RKO (cell line): ENCODE measurements around the gene STRIP2.
"Not testable (repeated sequence)": the region's sequence is repeated elsewhere in the genome, so short reads cannot be mapped to it uniquely, and the experiment has no call there.

Experiments used
- DNase-seq: peaks from one replicate; pipeline ENCODE4 v3.0.0-alpha.2; 2016; ENCODE audit warnings: low spot score

STRIP2 gene, protein sequence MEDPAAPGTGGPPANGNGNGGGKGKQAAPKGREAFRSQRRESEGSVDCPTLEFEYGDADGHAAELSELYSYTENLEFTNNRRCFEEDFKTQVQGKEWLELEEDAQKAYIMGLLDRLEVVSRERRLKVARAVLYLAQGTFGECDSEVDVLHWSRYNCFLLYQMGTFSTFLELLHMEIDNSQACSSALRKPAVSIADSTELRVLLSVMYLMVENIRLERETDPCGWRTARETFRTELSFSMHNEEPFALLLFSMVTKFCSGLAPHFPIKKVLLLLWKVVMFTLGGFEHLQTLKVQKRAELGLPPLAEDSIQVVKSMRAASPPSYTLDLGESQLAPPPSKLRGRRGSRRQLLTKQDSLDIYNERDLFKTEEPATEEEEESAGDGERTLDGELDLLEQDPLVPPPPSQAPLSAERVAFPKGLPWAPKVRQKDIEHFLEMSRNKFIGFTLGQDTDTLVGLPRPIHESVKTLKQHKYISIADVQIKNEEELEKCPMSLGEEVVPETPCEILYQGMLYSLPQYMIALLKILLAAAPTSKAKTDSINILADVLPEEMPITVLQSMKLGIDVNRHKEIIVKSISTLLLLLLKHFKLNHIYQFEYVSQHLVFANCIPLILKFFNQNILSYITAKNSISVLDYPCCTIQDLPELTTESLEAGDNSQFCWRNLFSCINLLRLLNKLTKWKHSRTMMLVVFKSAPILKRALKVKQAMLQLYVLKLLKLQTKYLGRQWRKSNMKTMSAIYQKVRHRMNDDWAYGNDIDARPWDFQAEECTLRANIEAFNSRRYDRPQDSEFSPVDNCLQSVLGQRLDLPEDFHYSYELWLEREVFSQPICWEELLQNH

DNA sequence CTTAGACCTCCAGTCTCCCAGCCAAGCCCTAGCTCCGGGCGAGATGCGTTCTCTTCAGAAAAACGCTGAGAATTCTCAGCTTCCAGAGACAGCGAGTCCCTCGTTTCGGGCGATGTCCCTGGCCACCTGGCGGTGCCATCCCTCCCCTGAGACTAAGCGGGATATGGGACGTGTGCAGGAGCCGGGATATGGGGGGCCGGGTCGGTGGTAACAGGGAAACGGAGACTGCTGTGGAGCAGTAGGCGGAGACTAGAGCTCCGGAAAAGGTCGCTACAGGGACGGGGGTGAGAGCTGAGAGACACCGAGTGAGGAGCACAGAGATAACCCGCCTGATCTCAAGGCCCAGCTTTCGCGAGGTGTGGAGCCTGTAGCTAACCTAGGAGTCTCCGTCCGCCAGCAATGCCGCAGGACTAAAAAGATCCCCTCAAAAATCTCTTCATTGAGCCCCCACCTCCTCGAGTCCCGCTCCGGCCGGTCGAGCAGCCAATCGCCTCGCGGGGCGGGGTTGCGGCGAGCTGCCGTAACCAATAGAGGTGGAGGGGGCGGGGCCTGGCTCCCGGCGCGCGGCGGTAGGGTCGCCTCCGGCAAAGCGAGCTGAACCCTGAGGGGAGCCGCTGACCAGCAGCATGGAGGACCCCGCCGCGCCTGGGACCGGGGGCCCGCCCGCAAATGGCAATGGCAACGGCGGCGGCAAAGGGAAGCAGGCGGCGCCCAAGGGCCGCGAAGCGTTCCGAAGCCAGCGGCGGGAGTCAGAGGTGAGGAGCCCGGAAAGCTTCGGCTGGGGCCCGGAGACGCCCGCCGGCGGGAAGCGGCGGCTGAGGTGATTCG, at the start of gene STRIP2:
Gene STRIP2, plus strand, starts transcription at position 586 of the 828 bp plus-strand sequence. Its CDS starts 41 bp downstream, at position 627.
- DNase-seq = peak; percentile 96

DNA sequence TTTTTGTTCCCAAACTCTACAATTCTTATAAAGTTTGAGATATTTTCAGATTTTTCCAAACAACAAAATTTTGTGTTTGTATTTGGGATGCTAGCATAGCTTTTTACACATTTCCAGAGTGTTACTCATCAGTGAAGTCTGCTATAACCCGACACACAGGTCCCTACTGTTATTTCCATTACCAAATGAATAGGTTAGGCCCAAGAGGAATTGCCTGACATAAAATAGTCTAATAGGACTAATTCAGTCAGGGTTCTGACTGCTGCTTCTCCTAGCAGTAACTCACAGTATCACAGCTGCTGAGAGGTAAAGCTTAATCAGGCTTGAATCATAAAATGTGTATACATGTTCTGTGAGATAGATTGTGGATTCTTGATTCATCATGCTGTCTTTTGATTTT, 49.1 kb upstream of the STRIP2 start:
- no peak for DNase-seq

DNA sequence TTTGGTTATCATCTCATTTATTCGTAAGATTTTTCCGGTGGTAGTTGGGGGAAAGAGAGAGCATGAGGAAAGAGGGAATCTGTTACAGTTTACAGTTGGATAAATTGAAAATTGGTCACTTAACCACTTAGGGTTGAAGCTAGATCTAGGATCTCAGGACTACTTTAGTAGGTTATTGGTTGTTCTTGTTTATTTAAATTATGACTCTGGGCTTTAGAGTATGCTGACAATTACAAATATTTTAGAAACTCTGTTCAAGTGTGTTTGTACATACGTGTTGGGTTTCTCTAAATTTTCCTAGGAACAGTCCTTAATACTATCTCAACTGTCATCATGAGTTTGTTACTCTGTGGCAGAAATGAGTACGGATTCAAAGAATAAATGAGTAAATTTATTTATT, 48.6 kb upstream of the STRIP2 start:
- no peak for DNase-seq

DNA sequence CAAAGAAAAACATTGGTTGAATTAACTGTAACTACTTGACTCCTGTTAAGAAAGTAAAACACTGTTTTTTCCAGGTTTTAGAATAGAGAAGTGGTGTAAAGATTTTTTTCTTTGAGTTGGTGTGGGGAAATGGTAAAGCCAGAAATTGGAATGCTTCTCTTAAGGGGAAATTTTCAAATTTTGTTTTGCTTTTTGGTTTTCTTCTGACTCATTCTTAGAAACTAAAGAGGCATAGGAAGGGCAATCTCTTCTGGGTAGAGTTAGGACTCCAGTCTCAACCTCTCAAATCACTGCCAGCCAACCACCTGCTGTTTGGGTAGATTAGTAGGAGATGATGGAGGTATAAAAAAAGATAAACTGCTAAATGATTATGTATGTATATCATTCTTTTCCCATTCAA, 47.7 kb upstream of the STRIP2 start:
- DNase-seq = no peak

DNA sequence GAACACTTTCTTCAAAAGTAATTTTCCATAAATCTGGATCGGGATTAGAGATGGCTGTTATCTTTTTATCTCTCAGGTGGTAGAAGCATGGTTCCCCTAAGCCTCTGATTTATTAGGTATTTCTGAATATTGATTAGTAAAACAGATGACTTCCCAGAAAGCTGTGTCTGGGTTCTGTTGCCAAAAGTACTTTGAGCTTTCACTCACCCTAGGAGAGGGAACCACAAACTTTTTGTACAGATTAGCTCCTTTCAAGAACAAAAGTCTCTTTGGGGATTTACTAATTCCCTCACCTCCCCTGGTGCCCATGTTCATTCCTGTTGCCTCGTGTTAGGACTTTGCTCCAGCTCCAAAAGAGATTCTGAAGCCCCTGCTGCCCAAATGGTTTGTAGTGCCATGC, 46.7 kb upstream of the STRIP2 start:
- no peak for DNase-seq

DNA sequence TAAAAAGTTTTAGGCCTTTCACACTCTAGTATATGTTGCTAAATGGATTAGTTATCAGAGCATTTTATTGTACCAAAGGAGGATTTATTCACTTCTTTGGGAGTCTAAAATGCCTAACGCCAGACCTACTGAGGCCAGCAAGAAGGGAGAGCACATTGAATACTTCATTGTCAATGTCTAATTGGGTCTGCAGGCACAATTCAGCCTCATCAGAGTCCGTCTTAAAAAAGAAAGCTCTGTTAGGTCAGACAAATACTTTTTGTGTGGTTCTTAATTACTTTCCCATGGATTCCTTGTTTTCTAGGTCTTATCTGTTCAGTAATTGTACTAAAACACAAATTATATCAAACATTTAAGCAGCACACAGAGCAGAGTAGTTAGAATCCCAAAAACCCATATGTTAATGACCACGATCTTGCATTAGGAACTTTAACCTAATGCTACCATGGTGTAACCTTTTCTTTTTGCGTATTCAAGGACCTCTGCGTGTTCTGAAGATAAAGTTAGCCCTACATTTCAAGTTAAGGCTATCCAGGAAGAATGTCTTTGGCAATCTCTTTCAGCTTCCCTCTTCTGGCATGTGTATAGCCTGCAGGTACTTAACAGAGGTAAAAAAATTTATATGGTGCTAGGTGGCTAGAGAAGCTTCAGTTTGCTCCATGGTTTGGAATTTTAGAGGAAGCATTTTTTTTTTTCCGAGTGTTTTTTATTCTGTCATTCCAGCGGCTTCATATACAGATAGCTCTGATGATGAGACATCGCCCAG, 45.7 kb upstream of the STRIP2 start:
- no peak for DNase-seq

DNA sequence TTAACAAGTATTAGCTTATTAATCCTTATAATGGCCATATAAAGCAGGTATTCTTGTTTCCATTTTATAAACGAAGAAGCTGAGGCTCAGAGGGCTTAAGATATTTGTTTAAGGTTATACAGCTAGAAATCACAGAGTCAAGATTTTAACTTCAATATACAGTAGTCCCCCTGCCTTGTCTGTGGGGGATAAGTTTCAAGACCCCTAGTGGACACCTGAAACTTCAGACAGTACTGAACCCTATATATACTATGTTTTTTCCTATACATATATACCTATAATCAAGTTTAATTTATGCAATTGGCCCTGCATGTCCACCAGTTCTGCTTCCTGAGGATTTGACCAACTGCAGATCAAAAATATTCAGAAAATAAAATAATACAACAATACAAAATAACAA, 44.4 kb upstream of the STRIP2 start:
- DNase-seq = no peak

DNA sequence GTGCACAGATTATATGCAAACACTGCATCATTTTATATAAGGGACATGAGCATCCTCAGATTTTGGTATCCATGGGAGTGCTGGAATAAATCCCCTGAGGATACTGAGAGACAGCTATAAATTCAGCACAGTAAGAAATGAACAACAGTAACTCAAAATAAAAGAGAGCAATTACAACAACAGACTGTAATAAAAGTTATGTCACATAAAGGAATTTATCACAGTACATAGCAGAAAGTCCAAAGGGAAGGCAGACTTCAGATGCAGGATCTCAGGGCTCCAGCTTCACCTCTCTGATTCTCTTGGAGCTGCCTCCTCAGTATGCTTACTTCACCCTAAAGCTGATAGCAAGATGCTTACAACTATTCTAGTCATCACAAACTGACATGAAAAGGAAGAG, 43.9 kb upstream of the STRIP2 start:
- no peak for DNase-seq

DNA sequence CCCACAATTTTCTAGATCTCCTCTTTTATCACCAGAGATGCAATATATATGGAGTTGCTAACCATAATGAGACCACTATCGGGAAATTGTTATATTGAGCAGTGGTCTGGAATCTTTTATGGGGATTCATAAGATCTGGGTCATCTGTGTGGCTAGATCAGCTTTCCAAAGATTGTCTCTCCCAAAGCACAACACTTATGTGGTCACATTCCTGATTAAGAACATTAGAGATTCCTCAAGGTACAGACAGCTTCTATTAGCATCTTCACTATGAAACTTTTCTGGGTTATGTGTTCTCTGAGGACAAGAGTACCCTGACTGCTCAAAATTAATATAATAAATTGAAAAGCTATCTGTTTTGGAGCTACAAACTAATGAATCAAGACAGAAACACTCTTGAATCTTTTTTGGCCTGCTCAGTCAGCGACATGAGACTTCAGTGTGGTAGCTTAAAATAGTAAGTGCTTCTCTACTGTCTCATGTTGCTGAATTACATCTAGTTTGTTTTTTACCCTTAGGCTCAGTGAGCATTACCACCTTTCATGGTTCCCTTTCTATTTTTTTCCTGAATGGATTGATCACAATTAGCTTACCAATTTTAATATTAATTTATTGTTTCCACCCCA, 42.6 kb upstream of the STRIP2 start:
- DNase-seq = no peak

DNA sequence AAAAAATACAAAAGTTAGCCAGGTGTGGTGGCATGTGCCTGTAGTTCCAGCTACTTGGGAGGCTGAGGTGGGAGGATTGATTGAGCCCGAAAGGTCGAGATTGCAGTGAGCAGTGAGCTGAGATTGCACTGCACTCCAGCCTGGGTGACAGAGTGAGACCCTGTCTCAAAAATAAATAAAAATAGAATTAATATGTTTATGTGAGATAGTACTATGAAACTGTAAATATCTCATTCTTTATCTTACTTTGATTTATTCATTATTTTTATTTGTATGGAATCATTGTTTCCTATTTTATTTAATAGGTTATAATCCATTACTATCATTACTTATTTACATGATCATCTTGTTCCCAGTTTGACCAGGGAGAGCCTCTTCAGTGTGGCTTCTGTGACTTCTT, 41.0 kb upstream of the STRIP2 start:
- DNase-seq = no peak

DNA sequence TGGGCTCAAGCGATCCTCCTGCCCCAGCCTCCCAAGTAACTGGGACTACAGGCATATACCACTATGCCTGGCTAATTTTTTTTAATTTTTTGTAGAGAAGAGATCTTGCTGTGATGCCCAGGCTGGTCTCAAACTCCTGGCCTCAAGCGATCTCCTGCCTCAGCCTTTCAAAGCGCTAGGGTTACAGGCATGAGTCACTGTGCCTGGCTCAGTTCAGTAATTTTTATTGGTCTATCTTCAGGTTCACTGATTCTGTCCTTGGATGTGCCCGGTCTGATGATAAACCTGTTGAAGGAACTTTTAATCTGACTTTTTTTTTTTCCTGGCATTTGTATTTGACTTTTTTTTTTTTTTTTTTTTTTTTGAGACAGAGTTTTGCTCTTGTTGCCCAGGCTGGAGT, 40.1 kb upstream of the STRIP2 start:
- DNase-seq = no peak

DNA sequence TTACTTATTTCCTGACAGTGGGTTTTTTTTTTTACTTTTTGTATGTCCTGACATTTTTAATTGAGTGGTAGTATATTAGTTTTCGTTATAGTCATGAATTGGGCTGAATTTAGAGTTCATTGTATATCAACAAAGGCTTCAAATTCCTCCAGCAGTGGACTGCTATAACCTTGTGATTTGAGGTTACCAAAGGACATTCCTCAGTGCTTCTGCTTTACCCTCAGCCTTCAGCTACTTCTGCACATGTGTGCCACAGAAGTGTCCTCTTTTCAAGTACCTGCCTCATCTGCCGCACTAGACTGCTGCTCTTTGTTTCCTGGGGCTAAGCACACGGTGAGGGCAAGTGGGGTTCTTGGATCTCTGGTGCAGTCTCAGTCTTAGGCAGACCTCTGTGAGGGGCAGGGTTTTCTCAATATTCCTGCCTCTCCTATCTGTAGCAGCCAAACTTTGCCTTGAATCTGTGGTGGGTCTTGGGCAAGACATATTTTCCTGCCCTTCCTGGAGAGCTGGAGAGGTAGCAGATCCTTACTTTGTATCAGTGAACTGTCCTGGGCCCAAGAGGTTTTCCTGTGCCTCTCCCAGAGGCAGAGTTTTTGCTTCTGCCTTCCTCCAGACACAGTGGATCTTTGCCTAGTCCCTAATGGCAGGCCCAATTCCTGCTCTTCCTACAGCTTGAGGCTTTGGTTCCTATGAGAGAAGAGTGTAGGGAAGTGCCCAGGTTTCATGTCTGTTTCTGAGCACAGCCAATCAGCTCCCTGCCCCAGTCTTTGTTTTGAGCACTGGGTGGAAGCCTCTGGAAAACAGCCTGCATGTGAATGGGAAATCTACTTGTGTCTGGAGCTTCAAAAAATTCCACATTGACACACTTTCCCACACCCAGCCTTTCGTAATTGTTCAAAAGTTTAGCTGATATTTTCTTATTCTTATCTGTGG, 39.0 kb upstream of the STRIP2 start:
- DNase-seq = no peak

DNA sequence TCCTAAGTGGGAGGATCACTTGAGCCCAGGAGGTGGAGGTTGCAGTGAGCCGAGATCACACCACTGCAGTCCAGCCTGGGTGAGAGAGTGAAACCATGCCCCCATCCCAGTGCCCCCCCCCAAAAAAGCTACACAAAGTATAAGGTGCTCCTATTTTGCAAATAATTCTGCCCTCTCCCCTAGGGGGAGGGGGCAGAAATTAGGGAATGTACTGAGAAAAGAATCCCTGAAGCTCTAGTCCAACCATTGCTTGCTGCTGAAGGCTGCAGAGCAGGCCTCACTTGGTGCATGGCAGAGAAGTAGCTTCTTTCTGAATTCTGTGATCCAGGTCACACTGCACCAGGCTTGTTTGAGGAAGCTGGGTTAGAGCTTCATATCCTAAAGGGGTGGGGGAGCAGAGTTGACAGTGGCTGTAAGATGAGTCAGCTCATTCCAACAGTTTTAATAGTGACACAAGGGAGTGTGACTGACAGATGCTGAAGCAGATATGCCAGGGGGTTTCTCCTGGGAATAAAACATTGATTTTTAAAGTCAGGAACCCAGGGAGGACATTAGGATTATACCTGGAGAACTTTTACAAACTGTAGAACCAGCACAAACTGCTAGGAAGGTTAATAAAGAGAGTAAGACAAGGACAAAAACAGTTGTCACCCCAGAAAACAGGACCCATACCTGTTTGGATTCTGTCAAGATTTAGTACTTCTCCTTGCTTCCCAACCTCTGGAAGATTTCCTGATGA, 32.8 kb upstream of the STRIP2 start:
- peak; percentile 36 for DNase-seq

DNA sequence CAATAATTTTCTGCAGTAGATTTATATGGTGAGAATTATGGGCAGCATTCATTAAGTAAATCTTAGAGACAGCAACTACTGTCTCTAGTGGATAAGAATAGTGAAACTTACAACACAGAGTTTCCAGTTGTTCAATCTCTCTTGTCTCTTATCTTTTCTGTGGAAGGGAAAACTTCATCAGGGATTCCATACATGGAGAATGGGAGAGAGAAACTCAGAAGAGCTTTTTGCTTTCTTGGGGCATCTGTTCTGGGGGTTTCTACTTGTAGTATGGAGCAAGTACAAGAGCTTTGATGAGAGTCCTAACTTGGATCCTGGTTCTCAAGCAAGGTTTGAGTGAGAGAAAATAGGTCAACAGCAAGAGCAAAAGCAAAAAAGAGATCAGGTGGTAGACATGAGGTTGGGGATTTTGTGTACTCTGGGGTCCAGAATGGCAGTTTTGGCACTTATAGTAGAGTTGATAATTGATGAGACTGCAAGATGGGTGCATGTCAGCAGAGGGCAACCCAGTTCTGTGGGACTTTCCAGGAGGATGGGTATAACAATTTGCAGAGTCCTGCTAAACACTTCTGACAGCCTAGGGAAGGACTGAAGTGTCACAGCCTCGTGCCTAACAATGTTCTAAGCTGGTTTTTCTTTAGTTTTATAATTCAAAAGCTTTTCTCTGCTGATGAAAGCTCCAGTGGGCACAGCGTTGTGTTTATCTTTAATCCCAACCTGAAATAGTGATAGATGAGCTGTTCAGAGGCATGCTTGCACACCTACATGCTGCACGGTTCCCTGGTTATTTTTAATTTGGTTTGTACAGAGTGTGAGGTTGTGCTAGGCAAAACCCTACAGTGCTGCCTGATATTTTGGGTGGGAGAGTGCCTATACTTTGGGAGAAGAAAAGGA, 32.0 kb upstream of the STRIP2 start:
- DNase-seq = peak; percentile 43

DNA sequence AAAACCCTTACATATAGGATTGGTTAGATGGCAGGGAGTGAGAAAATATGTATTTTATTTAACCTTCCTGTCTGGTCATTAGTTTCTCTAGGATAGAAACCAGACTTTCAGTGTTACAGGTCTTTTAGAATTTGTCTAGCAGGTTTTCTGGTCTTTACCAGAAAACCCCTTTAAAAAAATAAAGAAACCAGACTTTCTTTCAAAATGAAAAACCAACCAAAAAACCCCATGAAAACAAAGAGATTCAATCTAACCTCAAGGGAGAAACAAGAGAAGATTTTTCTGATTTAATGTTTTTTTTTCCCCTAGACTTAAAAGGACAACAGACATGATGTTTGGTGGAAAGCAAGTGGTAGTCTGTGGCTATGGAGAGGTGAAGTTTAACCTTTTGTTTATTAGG, 28.7 kb upstream of the STRIP2 start:
- DNase-seq = no peak

DNA sequence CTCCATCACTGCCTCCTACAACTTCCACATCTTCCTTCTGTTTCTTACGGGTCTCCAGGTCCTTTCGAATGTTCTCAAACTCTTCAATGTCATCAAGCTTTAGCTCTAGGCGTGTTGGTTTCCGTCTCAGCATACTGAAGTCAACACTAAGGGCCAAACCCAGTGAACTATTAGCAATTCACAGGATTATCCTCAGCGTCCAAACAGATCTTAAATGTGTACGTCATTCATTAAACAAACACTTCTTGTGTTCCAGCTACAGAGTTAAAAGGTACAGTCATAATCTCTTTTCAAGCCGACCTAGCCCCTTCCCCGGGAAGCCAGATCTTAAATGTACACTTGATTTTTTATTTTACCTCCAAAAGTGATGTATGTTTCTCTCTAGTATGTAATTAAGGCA, 24.0 kb upstream of the STRIP2 start:
- DNase-seq = not testable (repeated sequence)

DNA sequence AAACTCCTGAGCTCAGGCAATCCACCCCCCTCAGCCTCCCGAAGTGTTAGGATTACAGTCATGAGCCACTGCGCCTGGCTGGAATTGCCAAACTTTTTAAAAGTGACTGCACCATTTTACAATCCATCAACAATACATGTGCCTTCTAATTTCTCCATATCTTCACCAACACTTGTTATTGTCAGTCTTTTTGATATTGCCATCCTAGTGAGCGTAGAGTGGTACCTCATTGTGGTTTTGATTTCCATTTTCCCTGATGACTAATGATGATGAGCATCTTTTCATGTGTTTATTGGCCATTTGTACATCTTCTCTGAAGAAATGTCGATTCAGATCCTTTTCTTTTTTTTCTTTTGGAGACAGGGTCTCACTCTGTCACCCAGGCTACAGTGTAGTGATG, 21.7 kb upstream of the STRIP2 start:
- peak; percentile 30 for DNase-seq

DNA sequence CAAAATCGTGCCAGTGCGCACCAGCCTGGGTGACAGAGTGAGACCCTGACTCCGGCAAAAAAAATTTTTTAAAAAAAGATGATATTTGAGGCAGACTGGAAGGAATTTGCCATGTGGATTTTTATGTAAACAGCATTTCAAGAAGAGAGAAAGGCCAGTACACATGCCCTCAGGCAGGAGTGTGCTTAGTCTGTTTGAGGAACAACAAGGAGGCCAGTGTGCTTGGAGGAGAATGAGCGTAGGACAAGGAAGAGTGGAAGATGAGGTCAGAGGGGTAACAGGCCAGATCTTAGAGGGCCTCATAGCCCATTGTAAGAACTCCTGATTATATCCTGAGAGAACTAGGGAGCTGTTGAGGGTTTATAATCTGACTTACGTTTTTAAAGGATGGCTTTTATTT, 17.2 kb upstream of the STRIP2 start:
- no peak for DNase-seq
